ENCODE measurements around the gene HPX. TPM values are rescaled to one million over a fixed set of nuclear protein-coding genes. Genes with fewer than 3 reads are reported as not detected.

The HPX gene
- total and polyA plus RNA-seq, 2 of the 4 experiments (the other 2 are of a cell fraction), result 0.36 to 1.4 TPM

GRCh38 chr11:6393989-6394670, 46.7 kb downstream of the HPX start:
- BruUV-seq (replicated peaks), result TSS peak; percentile 65
- no peak overlapping the region for H2BK15ac ChIP-seq (ENCODE audit: low read depth, low read length)
- H3K56ac ChIP-seq (ENCODE audit: extremely low read depth, insufficient read depth, low read length), result no peak overlapping the region
- H3K4me3 ChIP-seq (ENCODE audit: insufficient read depth, low read depth, low read length), result no peak overlapping the region
- DNase-seq (no peak), ATAC-seq (ENCODE audit: low read depth) (no peak)
- H3K36me3 ChIP-seq (ENCODE audit: control insufficient read depth, insufficient read depth, low read length), result peaks cover 26% of the 10 kb centered on the region
- no peak overlapping the region for H2BK5ac ChIP-seq (ENCODE audit: low read depth, low read length, poor library complexity, severe bottlenecking)
- H3K4ac ChIP-seq (ENCODE audit: low read depth, low read length), result no peak overlapping the region
- H3K27me3 ChIP-seq (ENCODE audit: control insufficient read depth, insufficient read depth, low read length), result no peaks in the 10 kb centered on the region
- H3K18ac ChIP-seq (ENCODE audit: low read depth, low read length), result no peak overlapping the region
- H2BK120ac ChIP-seq (ENCODE audit: low read depth, low read length), result no peak overlapping the region
- H3K9me3 ChIP-seq (ENCODE audit: control insufficient read depth, insufficient read depth, low read length), result no peaks in the 10 kb centered on the region
- CTCF ChIA-PET, result no interaction called here
- H2AK5ac ChIP-seq (ENCODE audit: low read depth, low read length), result no peak overlapping the region
- no peak overlapping the region for H4K8ac ChIP-seq (ENCODE audit: low read depth in 2 of 2, low read length in 2 of 2)
- no peak overlapping the region for H3K27ac ChIP-seq (ENCODE audit: insufficient read depth, low read length)
- POLR2A ChIA-PET (ENCODE audit: unreplicated experiment), result no interaction called here
- H4K5ac ChIP-seq (ENCODE audit: low read depth, low read length), result no peak overlapping the region
- H3K9ac ChIP-seq (ENCODE audit: low read depth, low read length), result no peak overlapping the region
- no peak overlapping the region for H3K4me2 ChIP-seq (ENCODE audit: low read depth, low read length)
- peaks cover 15% of the 10 kb centered on the region for H3K4me1 ChIP-seq (ENCODE audit: control insufficient read depth, insufficient read depth, low read length)
- no peaks in the 10 kb centered on the region; the same call in 1 of the 2 replicates for H4K20me1 ChIP-seq (ENCODE audit: insufficient read depth, low read length)
- no peak for TF ChIP-seq USF2 (IDR thresholded peaks at IDR 0.05; ENCODE audit: low read depth, low read length)
- TF ChIP-seq RFX5 (IDR thresholded peaks at IDR 0.05; ENCODE audit: low read depth, low read length), result no peak
- no peak for TF ChIP-seq RCOR1 (IDR thresholded peaks at IDR 0.05; ENCODE audit: insufficient replicate concordance, low read length)
- no peak for TF ChIP-seq RAD21 (IDR thresholded peaks at IDR 0.05; ENCODE audit: low read length)
- no peak for TF ChIP-seq NFE2L2 (IDR thresholded peaks at IDR 0.05; ENCODE audit: low read depth, low read length)
- no peak for TF ChIP-seq MXI1 (IDR thresholded peaks at IDR 0.05; ENCODE audit: borderline replicate concordance, low read depth, low read length)
- no peak for TF ChIP-seq CEBPB (IDR thresholded peaks at IDR 0.05; ENCODE audit: low read depth, low read length)
- no peak for TF ChIP-seq MAZ (IDR thresholded peaks at IDR 0.05; ENCODE audit: borderline replicate concordance, low read depth, low read length)
- TF ChIP-seq, protein P1, sequence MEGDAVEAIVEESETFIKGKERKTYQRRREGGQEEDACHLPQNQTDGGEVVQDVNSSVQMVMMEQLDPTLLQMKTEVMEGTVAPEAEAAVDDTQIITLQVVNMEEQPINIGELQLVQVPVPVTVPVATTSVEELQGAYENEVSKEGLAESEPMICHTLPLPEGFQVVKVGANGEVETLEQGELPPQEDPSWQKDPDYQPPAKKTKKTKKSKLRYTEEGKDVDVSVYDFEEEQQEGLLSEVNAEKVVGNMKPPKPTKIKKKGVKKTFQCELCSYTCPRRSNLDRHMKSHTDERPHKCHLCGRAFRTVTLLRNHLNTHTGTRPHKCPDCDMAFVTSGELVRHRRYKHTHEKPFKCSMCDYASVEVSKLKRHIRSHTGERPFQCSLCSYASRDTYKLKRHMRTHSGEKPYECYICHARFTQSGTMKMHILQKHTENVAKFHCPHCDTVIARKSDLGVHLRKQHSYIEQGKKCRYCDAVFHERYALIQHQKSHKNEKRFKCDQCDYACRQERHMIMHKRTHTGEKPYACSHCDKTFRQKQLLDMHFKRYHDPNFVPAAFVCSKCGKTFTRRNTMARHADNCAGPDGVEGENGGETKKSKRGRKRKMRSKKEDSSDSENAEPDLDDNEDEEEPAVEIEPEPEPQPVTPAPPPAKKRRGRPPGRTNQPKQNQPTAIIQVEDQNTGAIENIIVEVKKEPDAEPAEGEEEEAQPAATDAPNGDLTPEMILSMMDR (conservative IDR thresholded peaks at IDR 0.05; ENCODE audit: low read depth, low read length), result no peak
- H3K14ac ChIP-seq (replicated peaks; ENCODE audit: low read depth, low read length), result no peak overlapping the region
- intact Hi-C loops (cut with micrococcal nuclease) (no loop called here), dilution Hi-C loops (cut with HindIII; ENCODE audit: low sequenced_read_pairs, unreplicated experiment) (no loop called here), in situ Hi-C loops (cut with MboI; ENCODE audit: low sequenced_read_pairs) (no loop called here)
- H2AK9ac ChIP-seq (replicated peaks; ENCODE audit: low read depth, low read length, poor library complexity), result peak overlapping the region; percentile 37
- H4K91ac ChIP-seq (ENCODE audit: insufficient read depth, low read depth, low read length), result no peak overlapping the region
- H2AFZ ChIP-seq (replicated peaks; ENCODE audit: low read length, poor library complexity), result no peak overlapping the region
- H3K23ac ChIP-seq (ENCODE audit: low read depth, low read length), result no peak overlapping the region
- H2BK20ac ChIP-seq (ENCODE audit: low read depth, low read length), result no peak overlapping the region
- 68% methylated on average over 3 of the region's 16 CpGs; no CpG with 5 or more reads in 1 of the 2 experiments for WGBS, 2 experiments (ENCODE audit: extremely low coverage in 2 of 2, insufficient read length in 1 of 2)
- peaks cover 5 to 29% of the 10 kb centered on the region in 2 experiments; a peak in 2 of 4 replicates for H3K79me1 ChIP-seq (ENCODE audit: low read depth in 1 of 2, low read length in 2 of 2)
- H3K9me1 ChIP-seq (ENCODE audit: insufficient read depth, low read length), result peaks cover 45% of the 10 kb centered on the region
